K562 (cell line): ENCODE measurements around the gene NAV2. TPM values are rescaled to one million over a fixed set of nuclear protein-coding genes. Genes with fewer than 3 reads are reported as not detected.

Experiments
- DACH1 ChIP-seq: fragments of 450-650 bp; IDR thresholded peaks from 2 replicates; pipeline ENCODE4 v1.6.1; 2018; ENCODE audit not compliant: partially characterized antibody
- FOXP1 ChIP-seq: sonication (generic); formaldehyde crosslinking; IDR thresholded peaks from 2 replicates; pipeline ENCODE4 v1.8.0; 2022; ENCODE audit warnings: mild to moderate bottlenecking, missing genetic modification reagents
- HDAC1 ChIP-seq, 2 experiments: fragments of 450-650 bp; IDR thresholded peaks; 2 replicates each; pipeline ENCODE4 v1.6.1; 2016 to 2017; ENCODE audit warnings: inconsistent platforms in 1 of 2, mild to moderate bottlenecking in 1 of 2, moderate library complexity in 1 of 2
- KDM2B ChIP-seq: fragments of 250-450 bp; sonication (Bioruptor Pico); IDR thresholded peaks from 2 replicates; pipeline ENCODE4 v1.8.0; 2021; ENCODE audit warnings: mild to moderate bottlenecking, moderate library complexity
- KDM5B ChIP-seq: fragments of 200-600 bp; sonication (generic); IDR thresholded peaks from 2 replicates; pipeline ENCODE4 v1.6.1; 2012; ENCODE audit warnings: low read depth, mild to moderate bottlenecking, moderate library complexity, low read length, control low read depth, inconsistent platforms; ENCODE audit not compliant: insufficient replicate concordance
- MLLT1 ChIP-seq, 2 experiments: fragments of 450-650 bp; IDR thresholded peaks; 2 replicates each; pipeline ENCODE4 v1.6.1; 2016
- MYNN ChIP-seq, 2 experiments: sonication (generic); formaldehyde crosslinking in 1 of 2; IDR thresholded peaks; 2 replicates each; pipeline versions ENCODE4 v1.5.0 to v1.6.1; 2016 to 2020; ENCODE audit warnings: antibody characterized with exemption in 1 of 2, missing genetic modification reagents in 1 of 2
- NFYB ChIP-seq: IDR thresholded peaks from 2 replicates; pipeline ENCODE4 v1.6.1; 2011; ENCODE audit warnings: mild to moderate bottlenecking, moderate library complexity; ENCODE audit not compliant: insufficient read length; ENCODE audit errors: extremely low read depth
- PHB ChIP-seq: fragments of 250-450 bp; sonication (Bioruptor Pico); IDR thresholded peaks from 2 replicates; pipeline ENCODE4 v1.5.0; 2021
- PRDM10 ChIP-seq: fragments of 450-650 bp; IDR thresholded peaks from 2 replicates; pipeline ENCODE4 v1.6.1; 2018; ENCODE audit not compliant: partially characterized antibody
- PREB ChIP-seq: sonication (generic); formaldehyde crosslinking; IDR thresholded peaks from 2 replicates; pipeline ENCODE4 v1.8.1; 2023; ENCODE audit warnings: mild to moderate bottlenecking, missing genetic modification reagents
- RAD21 ChIP-seq, 2 experiments: fragments of 250-450 bp in 1 of 2; fragments of 450-650 bp in 1 of 2; sonication (Bioruptor Pico) in 1 of 2; formaldehyde crosslinking in 1 of 2; IDR thresholded peaks in 1 of 2; conservative IDR thresholded peaks in 1 of 2; 2 replicates each; pipeline versions ENCODE4 v1.4.0 to v1.8.0; 2020 to 2022; ENCODE audit warnings: mild to moderate bottlenecking in 2 of 2, moderate library complexity in 1 of 2
- RB1 ChIP-seq: fragments of 450-650 bp; IDR thresholded peaks from 2 replicates; pipeline ENCODE4 v1.6.1; 2017; ENCODE audit warnings: low read depth, mild to moderate bottlenecking
- SAP30 ChIP-seq: fragments of 200-600 bp; sonication (generic); IDR thresholded peaks from 2 replicates; pipeline ENCODE4 v1.6.1; 2012; ENCODE audit warnings: borderline replicate concordance, low read depth, mild to moderate bottlenecking, moderate library complexity, low read length, control low read depth, inconsistent platforms; ENCODE audit not compliant: insufficient read depth, poor library complexity, severe bottlenecking
- TBP ChIP-seq: optimal IDR thresholded peaks from 2 replicates; pipeline ENCODE3; 2011; ENCODE audit warnings: low read depth, low read length, improper control_type of control experiment
- ZKSCAN1 ChIP-seq: fragments of 150-350 bp; IDR thresholded peaks from 2 replicates; pipeline ENCODE4 v1.6.1; 2016; ENCODE audit warnings: low read depth, low read length
- ZNF277 ChIP-seq: fragments of 250-450 bp; sonication (Bioruptor Pico); IDR thresholded peaks from 2 replicates; pipeline ENCODE4 v1.8.0; 2022; ENCODE audit warnings: inconsistent platforms, mild to moderate bottlenecking, moderate library complexity, borderline replicate concordance
- ZNF316 ChIP-seq: fragments of 450-650 bp; IDR thresholded peaks from 2 replicates; pipeline ENCODE4 v1.6.1; 2016
- ZNF75A ChIP-seq: fragments of 450-650 bp; formaldehyde crosslinking; IDR thresholded peaks from 2 replicates; pipeline ENCODE4 v1.4.0; 2020; ENCODE audit warnings: mild to moderate bottlenecking
- ZNF77 ChIP-seq: fragments of 250-450 bp; sonication (Bioruptor Pico); IDR thresholded peaks from 2 replicates; pipeline ENCODE4 v1.5.0; 2020
- polyA plus RNA-seq, 8 experiments: library from polyadenylated mRNA; depleted of rRNA in 4 of 8; stranded (reverse) in 5 of 8; unstranded in 3 of 8; fragments of >200 nt; fragmentation: Nextera tagmentation in 2 of 8; fragmentation: Illumina TruSeq in 1 of 8; extraction: Ambion mirVana in 2 of 8; extraction: Trizol in 1 of 8; gene quantifications; 2 replicates each; pipeline versions ENCODE4 v1.2.1 to v1.2.3, GENCODE V29; 2011 to 2014; ENCODE audit warnings: inconsistent platforms in 1 of 8, missing spikeins in 1 of 8
- total RNA-seq, 7 experiments: library from RNA; depleted of rRNA in 6 of 7; stranded (reverse); fragments of >200 nt in 6 of 7; fragmentation: Illumina TruSeq in 2 of 7; extraction: Trizol in 2 of 7; gene quantifications; 2 replicates each; pipeline versions ENCODE4 v1.2.1 to v1.2.3, GENCODE V29; 2011 to 2021; ENCODE audit warnings: low replicate concordance in 1 of 7

The NAV2 gene
- total and polyA plus RNA-seq, 9 of the 15 experiments (the other 6 are each of a cell fraction or from before 2014, with no cell fraction given), result 0.03 to 0.35 (median 0.05) TPM

- TF ChIP-seq ZNF277 (CRISPR knock-in tag) (no peak), PRDM10 (peak; percentile 89), MYNN (IDR thresholded peaks at IDR 0.05) (no peak), MYNN (CRISPR knock-in tag; IDR thresholded peaks at IDR 0.05) (no peak), ZNF316 (no peak), DACH1 (no peak), KDM2B (CRISPR knock-in tag) (no peak), KDM5B (no peak), RAD21 (CRISPR knock-in tag; conservative IDR thresholded peaks at IDR 0.05 in 1 of 2, IDR thresholded peaks at IDR 0.05 in 1 of 2) (no peak), MLLT1 (IDR thresholded peaks at IDR 0.05) (0 out of 4 replicates have a peak, but pooled peaks of 1 of the 2 experiments have one; percentile 1), SAP30 (no peak), NFYB (no peak), ZNF77 (CRISPR knock-in tag) (no peak), RB1 (no peak), ZNF75A (CRISPR knock-in tag) (no peak), FOXP1 (CRISPR knock-in tag) (peak; percentile 79), PHB (CRISPR knock-in tag) (no peak), TBP (no peak), ZKSCAN1 (no peak), PREB (no peak), HDAC1 (IDR thresholded peaks at IDR 0.05) (peak in 1 of 2 experiments; percentile 82; a peak in 2 of 4 replicates)
These were observed 399.9 kb downstream of the NAV2 start (continued) for GRCh38 chr11:20112291-20113148.
